ENCODE data around the gene TMEM14B. TPM values are rescaled to one million over a fixed set of nuclear protein-coding genes. Genes with fewer than 3 reads are reported as not detected.

TMEM14B gene
- total and polyA plus RNA-seq, 2 donors (not counting 3 experiments of a cell fraction or from before 2014, with no cell fraction given) = 58.2 to 73.1 TPM

DNA sequence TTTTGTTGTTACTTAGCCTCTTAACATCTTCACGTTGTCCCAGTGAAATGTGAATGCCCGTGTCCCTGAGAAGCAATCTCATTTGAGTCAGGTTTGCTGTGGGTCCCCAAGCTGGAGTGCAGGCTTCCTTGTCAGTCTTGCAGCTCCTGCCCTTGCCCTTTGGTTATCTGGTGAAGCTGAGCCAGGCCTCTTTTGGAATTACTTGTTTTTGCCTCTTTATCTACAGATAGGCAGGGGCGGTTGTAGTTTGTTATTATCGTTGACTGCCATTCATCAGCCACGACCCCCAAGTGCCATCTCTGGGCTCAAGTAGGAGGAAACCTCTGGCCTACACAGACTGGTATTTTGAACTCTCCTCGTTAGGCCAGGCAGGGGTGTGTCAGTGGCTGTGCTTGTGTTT, 22.6 kb upstream of the TMEM14B start:
- TF ChIP-seq, protein P1, sequence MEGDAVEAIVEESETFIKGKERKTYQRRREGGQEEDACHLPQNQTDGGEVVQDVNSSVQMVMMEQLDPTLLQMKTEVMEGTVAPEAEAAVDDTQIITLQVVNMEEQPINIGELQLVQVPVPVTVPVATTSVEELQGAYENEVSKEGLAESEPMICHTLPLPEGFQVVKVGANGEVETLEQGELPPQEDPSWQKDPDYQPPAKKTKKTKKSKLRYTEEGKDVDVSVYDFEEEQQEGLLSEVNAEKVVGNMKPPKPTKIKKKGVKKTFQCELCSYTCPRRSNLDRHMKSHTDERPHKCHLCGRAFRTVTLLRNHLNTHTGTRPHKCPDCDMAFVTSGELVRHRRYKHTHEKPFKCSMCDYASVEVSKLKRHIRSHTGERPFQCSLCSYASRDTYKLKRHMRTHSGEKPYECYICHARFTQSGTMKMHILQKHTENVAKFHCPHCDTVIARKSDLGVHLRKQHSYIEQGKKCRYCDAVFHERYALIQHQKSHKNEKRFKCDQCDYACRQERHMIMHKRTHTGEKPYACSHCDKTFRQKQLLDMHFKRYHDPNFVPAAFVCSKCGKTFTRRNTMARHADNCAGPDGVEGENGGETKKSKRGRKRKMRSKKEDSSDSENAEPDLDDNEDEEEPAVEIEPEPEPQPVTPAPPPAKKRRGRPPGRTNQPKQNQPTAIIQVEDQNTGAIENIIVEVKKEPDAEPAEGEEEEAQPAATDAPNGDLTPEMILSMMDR (IDR thresholded peaks at IDR 0.05; ENCODE audit: extremely low read depth in 1 of 2, insufficient read depth in 1 of 2, low read depth in 1 of 2, low read length in 2 of 2) = no peak
- no peak for TF ChIP-seq JUN (IDR thresholded peaks at IDR 0.05; ENCODE audit: borderline replicate concordance, insufficient read depth, insufficient read length, low read depth)
- no peak for TF ChIP-seq POLR2A (IDR thresholded peaks at IDR 0.05; ENCODE audit: low read depth, low read length)
- Histone ChIP-seq H3K9ac (replicated peaks; ENCODE audit: extremely low read depth, insufficient read depth, low read length) (no peak overlapping the region), H3K36me3 (ENCODE audit: control insufficient read depth in 2 of 2, extremely low read depth in 1 of 2, insufficient read depth in 2 of 2, low read length in 2 of 2) (no peaks in the 10 kb centered on the region), H4K20me1 (replicated peaks; ENCODE audit: control insufficient read depth, extremely low read depth, insufficient read depth, low read length) (no peaks in the 10 kb centered on the region), H3K9me1 (replicated peaks; ENCODE audit: control insufficient read depth, extremely low read depth, insufficient read depth, low read length) (no peaks in the 10 kb centered on the region), H3K9me3 (replicated peaks; ENCODE audit: control insufficient read depth, insufficient read depth, low read length) (no peaks in the 10 kb centered on the region), H3K27ac (ENCODE audit: insufficient read depth, low read depth, low read length) (no peak overlapping the region), H3K27me3 (ENCODE audit: control insufficient read depth in 2 of 2, insufficient read depth in 2 of 2, low read length in 2 of 2) (no peaks in the 10 kb centered on the region), H2AFZ (ENCODE audit: low read depth, low read length) (no peak overlapping the region), H3K4me1 (ENCODE audit: control insufficient read depth, extremely low read depth, insufficient read depth, low read length) (peaks cover 10% of the 10 kb centered on the region), H3K4me3 (replicated peaks in 1 of 3; ENCODE audit: insufficient read depth in 1 of 3, low read depth in 1 of 3, low read length in 3 of 3) (no peak overlapping the region), H3K79me2 (ENCODE audit: control insufficient read depth, insufficient read depth, low read length) (no peaks in the 10 kb centered on the region), H3K4me2 (ENCODE audit: insufficient read depth, low read length) (no peak overlapping the region)
- POLR2A ChIA-PET = no interaction called here
- dilution Hi-C loops (cut with MboI; ENCODE audit: extremely low pct_ligation_motif_present, low sequenced_read_pairs) = no loop called here
- DNase-seq (ENCODE audit: low read depth, low spot score) (no peak), FAIRE-seq (no peak)
- intact Hi-C loops (cut with micrococcal nuclease) = loop anchor here (10.0 kb wide), 1 partner anchor 370 kb away; the partner anchor contains the start of gene SMIM13
- CTCF ChIA-PET = no interaction called here
- BruUV-seq (replicated peaks) = no TSS peak

DNA sequence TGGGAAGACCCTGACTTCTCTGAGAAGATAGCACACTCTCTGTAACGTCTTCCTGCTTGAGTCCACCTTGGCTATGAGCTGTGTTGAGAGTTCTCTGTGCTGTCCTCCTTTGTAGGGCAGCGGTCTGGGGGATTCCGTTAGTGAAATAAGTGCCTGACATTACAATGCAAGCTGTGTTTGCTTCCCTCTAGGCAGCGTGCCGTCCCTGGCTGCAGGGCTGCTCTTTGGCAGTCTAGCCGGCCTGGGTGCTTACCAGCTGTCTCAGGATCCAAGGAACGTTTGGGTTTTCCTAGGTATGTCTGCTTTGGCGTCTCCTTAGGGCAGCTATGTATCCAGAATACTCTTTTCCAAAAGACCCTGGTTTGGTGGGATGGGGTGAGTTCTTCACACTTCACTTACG, 21.9 kb upstream of the TMEM14B start:
- no peaks in the 10 kb centered on the region for H3K9me3 ChIP-seq (replicated peaks; ENCODE audit: control insufficient read depth, insufficient read depth, low read length)
- H3K36me3 ChIP-seq (ENCODE audit: control insufficient read depth in 2 of 2, extremely low read depth in 1 of 2, insufficient read depth in 2 of 2, low read length in 2 of 2) = no peaks in the 10 kb centered on the region
- FAIRE-seq = no peak
- TF ChIP-seq MYC (IDR thresholded peaks at IDR 0.05; ENCODE audit: low read depth, low read length) (no peak), FOS (IDR thresholded peaks at IDR 0.05; ENCODE audit: borderline replicate concordance, insufficient read depth, low read length) (no peak), EZH2 (IDR thresholded peaks at IDR 0.05; ENCODE audit: borderline replicate concordance, low read depth, low read length, severe bottlenecking) (no peak), GATA2 (IDR thresholded peaks at IDR 0.05; ENCODE audit: insufficient read depth, insufficient read length, low read depth, low read length) (no peak)
- TF ChIP-seq, protein P1 (IDR thresholded peaks at IDR 0.05; ENCODE audit: extremely low read depth in 1 of 2, insufficient read depth in 1 of 2, low read depth in 1 of 2, low read length in 2 of 2) = no peak
- TF ChIP-seq, protein P2, sequence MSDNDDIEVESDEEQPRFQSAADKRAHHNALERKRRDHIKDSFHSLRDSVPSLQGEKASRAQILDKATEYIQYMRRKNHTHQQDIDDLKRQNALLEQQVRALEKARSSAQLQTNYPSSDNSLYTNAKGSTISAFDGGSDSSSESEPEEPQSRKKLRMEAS (IDR thresholded peaks at IDR 0.05; ENCODE audit: insufficient read depth, insufficient read length) = no peak
- peaks cover 10% of the 10 kb centered on the region for H3K4me1 ChIP-seq (ENCODE audit: control insufficient read depth, extremely low read depth, insufficient read depth, low read length)
- intact Hi-C loops (cut with micrococcal nuclease) (loop anchor here (10.0 kb wide), 1 partner anchor 369 kb away; the partner anchor contains the start of gene SMIM13), dilution Hi-C loops (cut with MboI; ENCODE audit: extremely low pct_ligation_motif_present, low sequenced_read_pairs) (no loop called here)
- no peak overlapping the region for H2AFZ ChIP-seq (ENCODE audit: low read depth, low read length)
- POLR2A ChIA-PET = no interaction called here
- no peak for DNase-seq (ENCODE audit: low read depth, low spot score)
- H3K9ac ChIP-seq (replicated peaks; ENCODE audit: extremely low read depth, insufficient read depth, low read length) = no peak overlapping the region
- CTCF ChIA-PET = no interaction called here
- H3K79me2 ChIP-seq (ENCODE audit: control insufficient read depth, insufficient read depth, low read length) = no peaks in the 10 kb centered on the region
- no peak overlapping the region for H3K27ac ChIP-seq (ENCODE audit: insufficient read depth, low read depth, low read length)
- H3K27me3 ChIP-seq (ENCODE audit: control insufficient read depth in 2 of 2, insufficient read depth in 2 of 2, low read length in 2 of 2) = no peaks in the 10 kb centered on the region
- no peaks in the 10 kb centered on the region for H4K20me1 ChIP-seq (replicated peaks; ENCODE audit: control insufficient read depth, extremely low read depth, insufficient read depth, low read length)
- no peaks in the 10 kb centered on the region for H3K9me1 ChIP-seq (replicated peaks; ENCODE audit: control insufficient read depth, extremely low read depth, insufficient read depth, low read length)
- H3K4me3 ChIP-seq (replicated peaks in 1 of 3; ENCODE audit: insufficient read depth in 1 of 3, low read depth in 1 of 3, low read length in 3 of 3) = no peak overlapping the region
- BruUV-seq (replicated peaks) = no TSS peak
- H3K4me2 ChIP-seq (ENCODE audit: insufficient read depth, low read length) = no peak overlapping the region
